Measurements from ENCODE around the gene FASTKD1.
"Not testable (repeated sequence)": the region's sequence is repeated elsewhere in the genome, so short reads cannot be mapped to it uniquely, and the experiment has no call there.

Gene FASTKD1

DNA sequence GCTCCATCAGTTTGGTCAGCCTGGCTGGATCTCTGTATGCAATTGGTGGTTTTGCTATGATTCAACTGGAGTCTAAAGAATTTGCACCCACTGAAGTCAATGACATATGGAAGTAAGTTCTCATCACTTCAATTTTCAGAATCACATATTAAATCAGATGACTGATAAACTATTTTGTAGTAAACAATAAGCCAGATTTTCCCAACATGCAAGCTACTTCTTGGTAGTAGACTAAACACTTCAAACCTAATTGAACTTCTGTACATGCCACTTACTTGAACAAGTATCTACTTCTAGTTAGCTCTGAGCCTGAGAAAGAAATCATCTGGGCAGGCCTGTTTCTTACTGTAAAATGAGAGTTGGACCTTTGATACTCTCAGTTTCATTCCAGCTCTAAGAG, 52.8 kb downstream of the FASTKD1 start:
- in situ Hi-C loops (cut with MboI; ENCODE audit: low sequenced_read_pairs, unreplicated experiment) = no loop called here
- DNase-seq (ENCODE audit: low spot score) = no peak
- TF ChIP-seq, protein P1, sequence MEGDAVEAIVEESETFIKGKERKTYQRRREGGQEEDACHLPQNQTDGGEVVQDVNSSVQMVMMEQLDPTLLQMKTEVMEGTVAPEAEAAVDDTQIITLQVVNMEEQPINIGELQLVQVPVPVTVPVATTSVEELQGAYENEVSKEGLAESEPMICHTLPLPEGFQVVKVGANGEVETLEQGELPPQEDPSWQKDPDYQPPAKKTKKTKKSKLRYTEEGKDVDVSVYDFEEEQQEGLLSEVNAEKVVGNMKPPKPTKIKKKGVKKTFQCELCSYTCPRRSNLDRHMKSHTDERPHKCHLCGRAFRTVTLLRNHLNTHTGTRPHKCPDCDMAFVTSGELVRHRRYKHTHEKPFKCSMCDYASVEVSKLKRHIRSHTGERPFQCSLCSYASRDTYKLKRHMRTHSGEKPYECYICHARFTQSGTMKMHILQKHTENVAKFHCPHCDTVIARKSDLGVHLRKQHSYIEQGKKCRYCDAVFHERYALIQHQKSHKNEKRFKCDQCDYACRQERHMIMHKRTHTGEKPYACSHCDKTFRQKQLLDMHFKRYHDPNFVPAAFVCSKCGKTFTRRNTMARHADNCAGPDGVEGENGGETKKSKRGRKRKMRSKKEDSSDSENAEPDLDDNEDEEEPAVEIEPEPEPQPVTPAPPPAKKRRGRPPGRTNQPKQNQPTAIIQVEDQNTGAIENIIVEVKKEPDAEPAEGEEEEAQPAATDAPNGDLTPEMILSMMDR (IDR thresholded peaks at IDR 0.05; ENCODE audit: borderline replicate concordance, control extremely low read depth, extremely low read depth, insufficient read depth, missing control alignments) = no peak

DNA sequence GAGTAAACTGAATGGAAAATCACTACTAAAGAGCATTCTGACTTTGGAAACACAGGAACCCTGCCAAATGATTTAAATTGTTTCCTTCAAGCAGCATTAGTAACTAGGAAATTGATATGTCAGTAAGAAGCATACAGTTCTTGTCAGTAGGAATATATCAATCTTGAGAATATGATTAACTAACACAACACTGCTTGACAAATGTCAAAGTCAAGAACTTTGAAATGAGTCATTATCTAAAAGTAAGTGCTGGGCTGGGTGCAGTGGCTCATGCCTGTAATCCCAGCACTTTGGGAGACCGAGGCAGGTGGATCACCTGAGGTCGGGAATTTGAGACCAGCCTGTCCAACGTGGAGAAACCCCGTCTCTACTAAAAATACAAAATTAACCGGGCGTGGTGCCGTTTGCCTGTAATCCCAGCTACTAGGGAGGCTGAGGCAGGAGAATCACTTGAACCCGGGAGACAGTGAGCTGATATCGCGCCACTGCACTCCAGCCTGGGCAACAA, 57.1 kb downstream of the FASTKD1 start:
- DNase-seq (ENCODE audit: low spot score); in situ Hi-C loops (cut with MboI; ENCODE audit: low sequenced_read_pairs, unreplicated experiment): not testable (repeated sequence)

DNA sequence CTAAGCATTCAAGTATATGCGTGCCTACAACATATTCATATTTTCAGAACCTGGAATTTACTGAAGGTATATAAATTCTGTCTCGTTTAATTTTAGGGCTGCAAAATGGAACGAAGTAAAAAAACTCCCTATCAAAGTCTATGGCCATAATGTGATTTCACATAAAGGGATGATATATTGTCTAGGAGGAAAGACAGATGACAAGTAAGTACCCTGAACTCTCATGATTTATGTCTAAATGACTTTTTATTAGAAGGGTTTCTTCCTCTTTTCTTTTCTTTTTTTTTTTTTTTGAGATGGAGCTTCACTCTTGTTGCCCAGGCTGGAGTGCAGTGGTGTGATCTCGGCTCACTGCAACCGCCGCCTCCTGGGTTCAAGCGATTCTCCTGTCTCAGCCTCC, 58.9 kb downstream of the FASTKD1 start:
- DNase-seq (ENCODE audit: low spot score); in situ Hi-C loops (cut with MboI; ENCODE audit: low sequenced_read_pairs, unreplicated experiment): not testable (repeated sequence)

GRCh38 chr2:169513926-169514325, 59.7 kb downstream of the FASTKD1 start:
- TF ChIP-seq, protein P1 (IDR thresholded peaks at IDR 0.05; ENCODE audit: borderline replicate concordance, control extremely low read depth, extremely low read depth, insufficient read depth, missing control alignments) = no peak
- DNase-seq (ENCODE audit: low spot score) = no peak
- in situ Hi-C loops (cut with MboI; ENCODE audit: low sequenced_read_pairs, unreplicated experiment) = no loop called here

- in situ Hi-C loops (cut with MboI; ENCODE audit: low sequenced_read_pairs, unreplicated experiment) = no loop called here
- DNase-seq (ENCODE audit: low spot score) = no peak
- TF ChIP-seq, protein P1 (IDR thresholded peaks at IDR 0.05; ENCODE audit: borderline replicate concordance, control extremely low read depth, extremely low read depth, insufficient read depth, missing control alignments) = no peak
These were observed 60.6 kb downstream of the FASTKD1 start for GRCh38 chr2:169513094-169513493.

DNA sequence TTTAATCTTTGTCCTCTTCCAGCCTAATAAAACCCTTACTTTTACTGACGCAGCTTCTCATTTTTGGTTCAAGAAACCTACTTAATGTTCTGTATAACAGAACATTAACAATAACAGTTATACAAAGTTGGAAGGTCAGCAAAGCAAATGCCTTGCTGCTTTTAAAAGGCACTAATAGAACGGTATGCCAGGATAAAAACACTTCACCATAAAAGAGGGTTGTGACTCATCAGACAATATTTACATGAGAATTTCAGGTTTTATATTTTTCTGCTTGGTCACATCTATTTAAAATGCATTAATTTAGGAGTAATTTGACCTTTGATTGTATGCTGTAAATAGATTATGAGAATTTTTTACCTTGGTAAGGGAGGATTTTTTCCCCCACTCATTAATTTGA, 61.1 kb downstream of the FASTKD1 start:
- TF ChIP-seq, protein P1 (IDR thresholded peaks at IDR 0.05; ENCODE audit: borderline replicate concordance, control extremely low read depth, extremely low read depth, insufficient read depth, missing control alignments) = no peak
- no peak for DNase-seq (ENCODE audit: low spot score)
- in situ Hi-C loops (cut with MboI; ENCODE audit: low sequenced_read_pairs, unreplicated experiment) = no loop called here

DNA sequence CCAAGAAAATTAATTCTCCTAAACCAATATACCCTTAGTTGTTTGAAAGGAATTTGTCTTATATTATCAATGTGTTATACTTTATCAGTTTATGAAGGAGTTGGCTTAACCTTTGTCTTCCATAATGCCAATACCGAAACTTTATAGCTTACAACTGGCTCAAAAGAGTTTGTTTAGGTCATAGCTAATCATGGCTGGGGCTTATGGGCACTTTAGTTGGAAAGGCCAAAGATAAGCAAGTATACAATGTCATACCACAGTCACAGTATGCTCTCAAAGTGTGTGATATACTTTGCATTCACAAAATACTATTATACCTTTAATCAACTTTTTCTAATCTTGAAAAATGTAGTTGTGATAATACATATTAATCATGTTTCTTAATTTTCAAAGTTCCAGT, 61.8 kb downstream of the FASTKD1 start:
- TF ChIP-seq, protein P1 (IDR thresholded peaks at IDR 0.05; ENCODE audit: borderline replicate concordance, control extremely low read depth, extremely low read depth, insufficient read depth, missing control alignments) = no peak
- DNase-seq (ENCODE audit: low spot score) = no peak
- in situ Hi-C loops (cut with MboI; ENCODE audit: low sequenced_read_pairs, unreplicated experiment) = no loop called here

DNA sequence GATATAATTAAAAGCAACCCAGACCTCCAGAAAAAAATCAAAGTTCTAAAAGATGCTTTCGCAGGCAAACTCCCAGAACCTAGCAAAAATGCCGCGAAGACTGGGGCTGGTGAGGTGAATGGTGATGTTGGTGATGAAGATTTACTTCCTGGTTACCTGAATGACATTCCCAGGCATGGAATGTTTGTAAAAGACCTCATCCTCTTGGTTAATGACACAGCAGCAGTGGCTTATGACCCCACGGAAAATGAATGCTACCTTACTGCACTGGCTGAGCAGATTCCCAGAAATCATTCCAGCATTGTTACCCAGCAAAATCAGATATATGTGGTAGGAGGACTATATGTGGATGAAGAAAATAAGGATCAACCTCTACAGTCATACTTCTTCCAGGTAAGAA, 63.2 kb downstream of the FASTKD1 start:
- in situ Hi-C loops (cut with MboI; ENCODE audit: low sequenced_read_pairs, unreplicated experiment) = no loop called here
- DNase-seq (ENCODE audit: low spot score) = no peak

More for the DNA sequence above, 63.2 kb downstream of the FASTKD1 start:
- TF ChIP-seq, protein P1 (IDR thresholded peaks at IDR 0.05; ENCODE audit: borderline replicate concordance, control extremely low read depth, extremely low read depth, insufficient read depth, missing control alignments) = no peak
